Fibroblast of skin of right quadriceps (primary cell): ENCODE results near the gene ANKRD24.
"Not testable (repeated sequence)": the region's sequence is repeated elsewhere in the genome, so short reads cannot be mapped to it uniquely, and the experiment has no call there.

Experiments
- DNase-seq: peaks from one replicate; pipeline ENCODE4 v3.0.0-alpha.2; 2013

The ANKRD24 gene

DNA sequence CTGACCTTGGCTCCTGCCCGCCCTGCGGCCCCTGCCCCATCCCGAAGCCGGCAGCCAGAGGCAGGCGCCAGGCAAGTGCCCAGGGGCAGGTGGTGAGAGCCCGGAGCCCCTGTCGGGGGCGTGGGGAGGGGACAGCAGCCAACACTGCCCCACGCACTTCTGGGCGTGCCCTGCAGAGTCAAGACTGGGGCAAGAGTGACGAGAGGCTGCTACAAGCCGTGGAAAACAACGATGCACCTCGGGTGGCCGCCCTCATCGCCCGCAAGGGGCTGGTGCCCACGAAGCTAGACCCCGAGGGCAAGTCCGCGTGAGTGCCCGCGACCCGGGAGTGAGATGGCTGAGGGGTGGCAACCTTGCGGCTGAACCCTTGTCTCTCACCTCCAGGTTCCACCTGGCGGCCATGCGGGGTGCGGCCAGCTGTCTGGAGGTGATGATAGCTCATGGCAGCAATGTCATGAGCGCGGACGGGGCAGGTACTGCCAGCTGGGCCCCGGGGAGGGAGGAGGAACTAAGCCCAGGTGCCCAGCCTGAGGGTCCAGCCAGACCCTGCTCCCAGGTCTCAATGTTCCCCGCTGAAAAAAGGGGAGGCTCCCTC is 17.3 kb downstream of the ANKRD24 start:
- no peak for DNase-seq

DNA sequence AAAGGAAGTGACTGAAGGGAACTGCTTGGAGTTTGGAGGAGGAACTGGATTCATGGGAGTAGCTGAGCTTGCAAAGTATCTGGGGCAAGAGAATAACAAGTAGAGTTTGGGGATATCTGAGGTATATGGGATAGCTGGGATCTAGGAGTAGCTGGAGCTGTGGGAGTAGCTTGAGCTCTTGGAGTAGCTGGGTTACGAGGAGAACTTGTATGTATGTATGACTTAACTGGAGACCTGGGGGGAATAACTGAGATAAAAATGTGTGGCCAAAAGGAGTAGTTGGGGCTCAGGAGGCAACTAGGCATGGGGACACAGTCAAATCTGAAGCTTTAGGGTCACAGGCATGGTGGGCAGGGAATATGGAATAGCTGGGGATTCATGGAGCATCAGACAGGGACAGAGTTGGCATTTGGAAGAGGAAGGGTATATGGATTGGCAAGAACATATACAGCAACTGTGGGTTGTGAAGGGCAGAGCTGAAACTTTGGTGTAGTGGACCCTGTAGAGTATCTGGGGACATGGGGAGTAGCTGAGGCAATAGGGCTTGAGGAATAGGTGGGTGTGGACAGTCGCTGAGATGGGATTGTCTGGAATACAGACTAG is 18.6 kb downstream of the ANKRD24 start:
- DNase-seq, result no peak

DNA sequence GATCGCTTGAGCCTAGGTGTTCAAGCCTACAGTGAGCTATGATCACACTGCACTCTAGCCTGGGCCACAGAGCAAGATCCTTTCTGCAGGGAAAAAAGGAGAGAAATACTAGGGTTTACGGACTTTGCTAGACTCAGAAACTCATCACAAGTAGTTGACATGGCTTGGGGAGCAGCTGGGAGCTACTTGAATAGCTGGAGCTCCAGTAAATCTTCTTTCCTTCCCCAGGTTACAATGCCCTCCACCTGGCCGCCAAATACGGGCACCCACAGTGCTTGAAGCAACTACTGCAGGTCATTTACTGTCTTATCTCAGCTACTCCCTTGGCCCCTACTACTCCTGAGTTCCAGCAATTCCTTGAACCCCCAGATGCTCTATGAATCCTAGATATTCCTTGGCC is 19.3 kb downstream of the ANKRD24 start:
- no peak for DNase-seq

DNA sequence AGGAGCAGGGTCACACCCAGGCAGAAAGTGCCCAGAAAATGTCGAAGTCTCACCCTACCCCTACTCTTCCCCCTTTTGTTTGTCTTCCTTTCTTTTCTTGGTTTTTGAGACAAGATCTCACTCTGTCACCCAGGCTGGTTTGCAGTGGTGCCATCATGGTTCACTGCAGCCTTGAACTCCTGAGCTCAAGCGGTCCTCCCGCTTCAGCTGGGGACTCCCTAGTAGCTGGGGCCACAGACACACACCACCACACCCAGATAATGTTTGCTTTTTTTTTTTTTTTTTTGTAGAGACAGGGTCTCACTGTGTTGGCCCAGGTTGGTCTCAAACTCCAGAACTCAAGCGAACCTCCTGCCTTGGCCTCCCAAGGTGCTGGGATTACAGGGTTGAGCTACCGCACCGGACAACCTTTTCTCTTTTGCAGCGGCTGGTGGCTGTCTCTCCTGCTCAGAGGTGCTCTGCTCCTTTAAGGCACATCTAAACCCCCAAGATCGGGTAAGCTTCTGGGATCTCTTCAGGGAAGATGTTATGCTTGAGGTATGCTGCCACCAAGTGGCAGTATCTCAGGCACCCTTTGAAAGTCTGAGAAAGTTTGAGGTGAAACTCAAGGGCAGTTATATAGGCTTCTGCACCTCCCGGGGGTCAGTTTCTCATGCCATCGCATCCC is 24.5 kb downstream of the ANKRD24 start:
- peak; percentile 14 for DNase-seq

DNA sequence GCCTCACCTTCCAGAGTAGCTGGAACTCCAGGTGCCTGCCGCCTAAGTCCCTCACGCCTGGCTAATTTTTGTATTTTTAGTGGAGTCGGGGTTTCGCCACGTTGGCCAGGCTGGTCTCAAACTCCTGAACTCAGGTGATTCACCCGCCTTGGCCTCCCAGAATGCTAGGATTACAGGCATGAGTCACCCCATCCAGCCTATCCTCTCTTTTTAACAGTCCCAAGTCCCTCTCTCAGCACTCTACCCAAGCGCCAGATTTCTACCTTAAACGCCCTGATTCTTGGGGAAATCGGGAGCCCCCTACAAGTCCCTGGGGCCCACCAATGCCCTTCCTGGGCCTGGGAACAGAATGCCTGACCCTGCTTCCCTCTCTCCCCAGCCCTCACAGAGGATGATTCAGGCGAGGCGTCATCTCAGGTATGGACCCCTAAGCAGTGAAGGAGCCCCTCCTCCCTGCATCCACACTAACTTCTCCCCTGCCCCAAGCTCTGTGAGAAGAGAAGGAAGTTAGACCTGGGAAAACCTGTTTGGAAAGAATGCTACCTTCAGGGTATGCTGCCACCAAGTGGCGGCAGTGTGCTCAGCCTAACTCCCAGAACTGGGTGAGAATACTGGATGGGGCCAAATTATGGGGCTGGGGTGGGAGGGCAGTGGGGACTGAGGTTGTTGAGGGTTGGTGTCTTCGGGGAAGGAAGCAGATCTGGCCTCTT is 26.1 kb downstream of the ANKRD24 start:
- DNase-seq, result peak; percentile 27

DNA sequence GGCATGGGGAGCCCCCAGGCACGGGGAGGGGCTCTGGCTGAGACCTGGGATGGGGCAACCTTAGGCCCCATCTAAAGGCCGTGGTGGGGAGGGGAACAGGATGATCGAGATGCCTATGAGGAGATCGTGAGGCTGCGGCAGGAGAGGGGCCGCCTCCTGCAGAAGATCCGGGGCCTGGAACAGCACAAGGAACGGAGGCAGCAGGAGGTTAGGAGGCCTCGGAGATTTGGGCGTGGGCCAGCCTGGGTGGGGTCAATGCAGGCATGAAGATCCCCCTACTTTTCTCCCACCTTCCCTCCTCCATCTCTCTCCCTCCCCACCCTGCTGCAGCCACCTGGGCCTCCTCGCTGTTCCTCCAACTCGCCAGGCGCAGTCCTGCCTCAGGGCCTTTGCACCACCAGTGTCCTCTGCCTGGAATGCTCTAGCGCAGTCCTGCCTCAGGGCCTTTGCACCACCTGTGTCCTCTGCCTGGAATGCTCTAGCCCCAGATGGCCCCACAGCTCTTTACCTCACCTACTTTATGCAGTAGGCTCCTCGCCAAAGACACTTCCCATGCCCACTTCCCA is 27.8 kb downstream of the ANKRD24 start:
- no peak for DNase-seq

DNA sequence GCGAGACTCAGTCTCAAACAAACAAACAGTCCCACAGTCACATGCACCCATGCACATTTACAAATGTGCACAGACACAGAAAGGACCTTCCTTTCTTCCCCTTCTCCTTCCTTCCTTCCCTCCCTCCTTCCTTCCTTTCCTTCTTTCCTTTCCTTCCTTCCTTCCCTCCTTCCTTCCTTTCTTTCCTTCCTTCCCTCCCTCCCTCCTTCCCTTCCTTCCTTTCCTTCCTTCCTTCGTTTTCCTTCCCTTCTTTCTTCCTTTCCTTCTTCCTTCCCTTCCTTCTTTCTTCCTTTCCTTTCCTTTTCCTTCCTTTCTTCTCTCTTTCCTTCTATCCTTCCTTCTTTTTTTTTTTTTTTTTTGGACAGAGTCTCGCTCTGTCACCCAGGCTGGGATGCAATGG is 30.6 kb downstream of the ANKRD24 start:
- DNase-seq, result no peak

DNA sequence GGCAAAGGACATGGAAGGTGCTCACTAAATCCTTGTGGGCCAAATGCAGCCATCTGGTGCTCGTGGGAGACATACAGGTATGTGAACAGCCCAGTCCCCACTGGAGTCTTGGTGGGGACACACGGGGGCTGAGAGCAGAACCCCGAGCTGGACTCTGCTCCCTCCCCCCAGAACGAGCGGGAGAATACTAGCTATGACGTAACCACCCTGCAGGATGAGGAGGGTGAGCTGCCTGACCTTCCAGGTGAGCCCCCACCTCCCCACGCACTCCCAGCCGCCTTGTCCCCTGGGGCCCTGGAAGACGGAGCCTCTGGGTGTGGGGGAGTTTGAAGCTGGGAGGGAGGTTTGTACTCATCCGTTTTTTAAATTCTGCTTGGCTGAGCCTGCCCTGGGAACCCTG is 33.3 kb downstream of the ANKRD24 start:
- no peak for DNase-seq

DNA sequence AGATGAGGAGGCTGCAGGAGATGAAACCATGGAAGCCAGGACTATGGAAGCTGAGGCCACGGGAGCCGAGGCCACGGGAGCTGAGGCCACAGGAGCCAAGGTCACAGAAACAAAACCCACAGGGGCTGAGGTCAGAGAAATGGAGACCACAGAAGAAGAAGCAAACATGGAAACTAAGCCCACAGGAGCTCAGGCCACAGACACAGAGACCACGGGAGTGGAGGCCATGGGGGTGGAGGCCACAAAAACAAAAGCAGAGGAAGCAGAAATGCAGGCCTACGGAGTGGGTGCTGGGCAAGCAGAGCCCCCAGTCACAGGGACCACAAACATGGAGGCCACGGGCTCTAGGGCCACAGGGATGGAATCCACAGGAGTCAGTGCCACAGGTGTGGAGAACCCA is 34.4 kb downstream of the ANKRD24 start:
- DNase-seq, result no peak

DNA sequence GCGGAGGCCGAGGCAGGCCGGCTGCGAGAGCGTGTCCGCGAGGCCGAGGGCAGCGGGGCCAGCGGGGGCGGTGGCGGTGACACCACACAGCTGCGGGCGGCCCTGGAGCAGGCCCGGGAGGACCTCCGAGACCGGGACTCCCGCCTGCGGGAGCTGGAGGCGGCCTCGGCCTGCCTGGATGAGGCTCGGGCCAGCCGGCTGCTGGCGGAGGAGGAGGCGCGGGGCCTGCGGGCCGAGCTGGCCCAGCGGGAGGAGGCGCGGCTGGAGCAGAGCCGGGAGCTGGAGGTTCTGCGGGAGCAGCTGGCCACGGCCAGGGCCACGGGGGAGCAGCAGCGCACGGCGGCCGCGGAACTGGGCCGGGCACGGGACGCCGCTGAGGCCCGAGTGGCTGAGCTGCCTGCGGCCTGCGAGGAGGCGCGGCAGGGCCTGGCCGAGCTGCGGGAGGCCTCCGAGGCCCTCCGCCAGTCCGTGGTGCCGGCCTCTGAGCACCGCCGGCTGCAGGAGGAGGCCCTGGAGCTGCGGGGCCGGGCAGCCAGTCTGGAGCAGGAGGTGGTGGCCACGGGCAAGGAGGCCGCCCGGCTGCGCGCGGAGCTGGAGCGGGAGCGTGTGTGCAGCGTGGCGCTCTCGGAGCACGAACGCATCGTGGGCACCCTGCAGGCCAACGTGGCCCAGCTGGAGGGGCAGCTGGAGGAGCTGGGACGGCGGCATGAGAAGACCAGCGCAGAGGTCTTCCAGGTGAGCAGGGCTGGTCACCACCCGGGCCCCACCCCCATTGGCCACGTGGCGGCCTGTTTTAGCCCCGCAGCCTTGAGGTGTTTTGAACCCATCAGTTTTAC is 35.2 kb downstream of the ANKRD24 start:
- no peak for DNase-seq

DNA sequence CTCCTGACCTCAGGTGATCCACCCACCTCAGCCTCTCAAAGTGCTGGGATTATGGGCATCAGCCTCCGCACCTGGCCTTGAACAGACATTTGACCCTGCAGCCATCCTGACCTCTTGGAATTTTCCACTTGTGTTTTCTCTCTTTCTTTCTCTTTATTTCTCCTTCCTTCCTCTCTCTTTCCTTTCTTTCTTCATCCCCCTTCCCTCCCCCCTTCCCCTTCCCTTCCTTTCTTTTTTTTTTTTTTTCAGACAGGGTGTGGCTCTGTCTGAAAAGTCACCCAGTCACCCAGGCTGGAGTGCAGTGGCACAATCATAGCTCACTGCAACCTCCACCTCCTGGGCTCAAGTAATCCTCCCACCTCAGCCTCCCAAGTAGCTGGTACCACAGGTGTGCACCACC is 36.0 kb downstream of the ANKRD24 start:
- DNase-seq, result not testable (repeated sequence)

DNA sequence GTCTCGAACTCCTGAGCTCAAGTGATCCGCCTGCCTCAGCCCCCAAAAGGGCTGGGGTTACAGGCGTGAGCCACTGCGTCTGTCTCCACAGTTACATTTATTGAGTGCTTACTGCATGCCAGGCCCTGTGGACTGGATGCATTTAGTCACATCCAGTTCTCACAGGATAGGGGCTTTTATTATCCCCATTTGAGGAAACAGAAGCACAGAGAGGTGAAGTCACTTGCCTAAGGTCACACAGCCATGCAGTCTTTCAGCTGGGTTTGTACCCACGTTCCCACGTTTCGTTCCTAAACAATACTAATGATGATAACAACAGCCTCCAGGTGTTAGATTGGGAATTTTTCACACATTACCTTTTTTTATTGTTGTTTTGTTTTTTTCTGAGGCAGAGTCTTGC is 37.7 kb downstream of the ANKRD24 start:
- no peak for DNase-seq

DNA sequence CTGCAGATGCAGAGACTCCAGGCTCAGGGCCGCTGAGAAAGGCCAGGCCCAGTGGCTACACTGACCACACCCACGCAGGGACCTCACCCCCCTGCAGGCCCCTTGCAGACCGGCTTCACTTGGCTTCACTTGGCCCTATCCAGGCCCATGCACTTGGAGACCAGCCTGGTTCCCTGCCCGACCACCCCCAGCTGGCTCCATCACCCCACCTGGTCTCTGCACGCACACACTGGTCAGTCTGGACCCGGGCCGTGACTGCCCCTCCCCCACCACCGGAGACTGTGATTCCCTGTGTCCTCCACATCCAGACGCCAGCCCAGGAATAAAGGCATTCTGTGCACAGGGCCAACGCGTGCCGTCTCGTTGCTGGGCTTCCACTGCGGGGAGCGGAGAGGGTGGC is 42.0 kb downstream of the ANKRD24 start:
- no peak for DNase-seq

DNA sequence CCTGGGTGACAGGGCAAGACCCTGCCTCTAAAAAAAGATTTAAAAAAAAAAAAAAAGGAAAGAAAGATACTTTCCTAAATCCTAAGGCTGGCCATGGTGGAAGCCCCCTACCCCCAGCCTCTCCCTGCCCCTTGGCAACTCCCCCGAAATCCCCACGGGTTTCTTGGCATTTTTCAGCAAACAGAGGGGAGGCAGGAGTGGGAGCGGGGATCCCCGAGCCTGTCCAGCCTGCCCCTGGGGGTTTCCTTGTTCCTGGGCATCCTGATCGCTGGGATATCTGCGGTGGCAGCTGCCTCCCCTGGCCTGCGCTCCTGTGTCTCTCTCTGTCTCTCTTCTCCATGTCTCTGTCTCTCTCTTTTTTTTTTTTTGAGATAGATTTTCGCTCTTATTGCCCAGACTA is 43.4 kb downstream of the ANKRD24 start:
- DNase-seq, result no peak

DNA sequence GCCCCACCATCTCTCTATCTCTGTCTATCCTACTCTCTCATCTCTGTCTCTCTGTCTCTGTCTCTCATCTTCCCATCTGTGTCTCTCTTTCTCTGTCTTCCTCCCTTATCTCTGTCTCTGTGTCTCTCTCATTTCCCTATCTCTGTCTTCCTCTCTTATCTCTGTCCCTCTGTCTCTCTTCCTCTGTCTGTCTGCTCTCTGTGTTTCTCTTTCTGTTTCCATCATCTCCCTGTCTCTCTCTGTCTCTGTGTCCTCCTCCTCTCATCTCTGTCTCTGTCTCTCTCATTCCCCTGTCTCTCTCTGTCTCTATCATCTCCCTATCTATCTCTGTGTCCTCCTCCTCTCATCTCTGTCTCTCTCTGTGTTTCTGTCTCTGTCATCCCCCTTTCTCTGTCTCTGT is 45.3 kb downstream of the ANKRD24 start:
- DNase-seq, result no peak

DNA sequence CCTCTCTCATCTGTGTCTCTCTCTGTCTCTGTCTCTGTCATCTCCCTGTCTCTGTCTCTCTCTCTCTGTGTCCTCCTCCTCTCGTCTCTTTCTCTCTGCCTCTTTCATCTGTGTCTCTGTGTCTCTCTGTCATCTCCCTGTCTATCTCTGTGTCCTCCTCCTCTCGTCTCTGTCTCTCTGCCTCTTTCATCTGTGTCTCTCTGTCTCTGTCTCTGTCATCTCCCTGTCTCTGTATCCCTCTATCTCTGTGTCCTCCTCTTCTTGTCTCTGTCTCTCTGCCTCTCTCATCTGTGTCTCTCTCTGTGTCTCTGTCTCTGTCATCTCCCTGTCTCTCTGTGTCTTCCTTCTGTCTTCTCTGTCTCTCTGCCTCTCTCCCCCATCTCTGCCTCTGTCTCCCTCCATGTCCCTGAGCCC is 46.3 kb downstream of the ANKRD24 start:
- DNase-seq, result no peak

DNA sequence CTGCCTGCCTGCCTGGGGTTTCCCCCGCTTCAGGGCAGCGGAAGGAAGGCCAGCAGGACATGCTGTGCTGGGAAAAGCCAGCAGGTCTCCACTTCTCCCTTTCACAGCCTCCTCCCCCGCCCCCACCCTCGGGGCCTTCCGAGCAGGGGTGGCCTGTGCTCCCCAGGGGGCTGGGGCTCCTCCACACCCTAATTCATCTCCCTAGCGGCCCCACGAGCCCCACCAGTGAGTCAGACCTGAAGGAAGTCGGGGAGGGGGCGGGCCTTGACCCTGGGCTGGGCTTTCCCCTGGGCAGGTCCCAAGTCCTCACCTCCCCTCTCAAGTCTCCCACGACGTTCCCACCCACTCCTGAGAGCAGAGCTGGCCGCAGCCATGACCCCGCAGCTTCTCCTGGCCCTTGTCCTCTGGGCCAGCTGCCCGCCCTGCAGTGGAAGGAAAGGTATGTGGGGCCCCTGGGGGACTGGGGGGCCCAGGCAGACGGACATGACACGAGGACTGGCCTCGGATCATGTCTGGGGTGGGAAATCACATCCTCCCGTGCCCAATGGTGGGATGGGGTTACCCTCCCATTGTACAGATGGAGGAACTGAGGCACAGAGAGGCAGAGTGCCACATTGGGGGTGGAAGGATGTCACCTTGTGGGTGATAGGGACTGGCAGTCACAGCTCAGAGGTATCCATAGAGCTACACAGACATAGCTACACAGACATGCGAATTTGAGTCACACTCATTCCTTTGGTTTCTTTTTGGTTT is 46.9 kb downstream of the ANKRD24 start, which contains the start of gene EBI3:
Gene EBI3, plus strand, starts transcription at position 345 of the 753 bp plus-strand sequence. Its CDS starts 28 bp downstream, at position 373.
- peak; percentile 38 for DNase-seq

DNA sequence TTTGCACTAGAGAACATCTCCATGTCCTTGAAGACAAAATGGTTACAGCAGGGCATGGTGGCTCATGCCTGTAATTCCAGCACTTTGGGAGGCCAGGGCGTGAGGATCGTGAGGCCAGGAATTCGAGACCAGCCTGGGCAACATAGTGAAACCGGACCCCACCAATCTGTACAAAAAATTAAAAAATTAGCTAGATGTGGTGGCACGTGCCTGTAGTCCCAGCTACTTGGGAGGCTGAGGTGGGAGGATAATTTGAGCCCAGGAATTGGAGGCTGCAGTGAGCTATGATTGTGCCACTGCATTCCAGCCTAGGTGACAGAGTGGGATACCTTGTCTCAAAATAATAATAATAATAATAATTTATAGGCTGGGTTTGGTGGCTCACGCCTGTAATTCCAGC is 47.7 kb downstream of the ANKRD24 start:
- not testable (repeated sequence) for DNase-seq

DNA sequence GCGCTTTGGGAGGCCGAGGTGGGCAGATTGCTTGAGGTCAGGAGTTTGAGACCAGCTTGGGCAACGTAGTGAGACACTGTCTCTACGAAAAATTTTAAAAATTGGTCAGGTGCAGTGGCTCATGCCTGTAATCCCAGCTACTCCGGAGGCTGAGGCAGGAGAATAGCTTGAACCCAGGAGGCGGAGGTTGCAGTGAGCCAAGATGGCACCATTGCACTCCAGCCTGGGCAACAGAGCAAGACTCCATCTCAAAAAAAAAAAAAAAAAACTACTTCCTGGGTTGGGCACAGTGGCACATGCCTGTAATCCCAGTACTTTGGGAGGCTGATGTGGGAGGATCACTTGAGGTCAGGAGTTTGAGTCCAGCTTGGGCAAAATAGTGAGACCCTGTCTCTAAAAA is 49.0 kb downstream of the ANKRD24 start:
- DNase-seq, result not testable (repeated sequence)

DNA sequence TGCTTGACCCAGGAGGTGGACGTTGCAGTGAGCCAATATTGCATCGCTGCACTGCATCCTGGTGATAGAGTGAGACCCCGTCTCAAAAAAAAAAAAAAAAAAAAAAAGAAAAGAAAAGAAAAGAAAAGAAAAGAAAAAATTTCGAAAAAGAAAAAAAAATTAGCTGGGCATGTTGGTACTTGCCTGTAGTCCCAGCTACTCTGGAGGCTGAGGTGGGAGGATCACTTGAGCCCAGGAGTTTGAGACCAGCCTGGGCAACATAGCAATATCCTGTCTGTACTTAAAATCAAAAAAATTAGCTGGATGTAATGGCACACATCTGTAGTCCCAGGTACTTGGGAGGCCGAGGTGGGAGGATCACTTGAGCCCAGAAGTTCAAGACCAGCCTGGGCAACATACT is 49.6 kb downstream of the ANKRD24 start:
- not testable (repeated sequence) for DNase-seq

DNA sequence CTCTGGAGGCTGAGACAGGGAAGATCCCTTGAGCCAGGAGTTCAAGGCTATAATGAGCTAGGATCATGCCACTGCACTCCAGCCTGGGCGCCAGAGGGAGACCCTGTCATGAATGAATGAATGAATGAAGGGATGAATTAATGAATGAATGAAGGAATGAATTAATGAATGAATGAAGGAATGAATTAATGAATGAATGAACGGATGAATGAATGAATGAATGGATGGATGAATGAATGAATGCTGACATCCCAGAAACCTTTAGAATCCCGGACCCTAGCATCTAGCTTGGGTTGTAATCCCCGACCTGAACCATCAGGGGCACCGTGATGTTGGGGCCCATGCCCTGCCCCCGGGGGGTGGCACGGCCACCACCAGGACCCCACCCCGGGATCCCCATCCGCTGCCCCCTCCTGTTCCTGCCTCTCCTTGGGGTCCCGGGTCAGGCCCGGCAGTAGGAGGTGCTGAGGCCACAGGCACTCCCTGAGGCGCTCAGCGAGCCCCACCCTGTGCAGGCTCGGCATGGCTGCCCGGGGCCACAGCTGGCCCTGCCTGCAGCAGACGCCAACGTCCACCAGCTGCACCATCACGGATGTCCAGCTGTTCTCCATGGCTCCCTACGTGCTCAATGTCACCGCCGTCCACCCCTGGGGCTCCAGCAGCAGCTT is 50.3 kb downstream of the ANKRD24 start:
- no peak for DNase-seq
